Neuronal stem cell (in vitro differentiated cells): ENCODE data around the gene ACVR1B.
A peak's percentile ranks its signal among the peaks of the same experiment; 100 is the strongest.

Experiments
- DNase-seq: peaks from one replicate; pipeline ENCODE4 v3.0.0-alpha.2; 2013; ENCODE audit warnings: low spot score
- H2AFZ ChIP-seq: one replicate; pipeline ENCODE4 v1.6.1; 2013; ENCODE audit warnings: mild to moderate bottlenecking, low read length, inconsistent platforms
- H2AK5ac ChIP-seq: 2 replicates; pipeline ENCODE4 v1.6.1; 2013; ENCODE audit warnings: low read depth, mild to moderate bottlenecking, inconsistent platforms, low read length, moderate library complexity, mixed read lengths
- H2BK120ac ChIP-seq: 2 replicates; pipeline ENCODE4 v1.6.1; 2013; ENCODE audit warnings: low read depth, mild to moderate bottlenecking, inconsistent platforms, low read length, moderate library complexity, mixed read lengths
- H2BK12ac ChIP-seq: one replicate; pipeline ENCODE4 v1.6.1; 2013; ENCODE audit warnings: low read length, inconsistent platforms
- H2BK15ac ChIP-seq: 2 replicates; pipeline ENCODE4 v1.6.1; 2013; ENCODE audit warnings: mild to moderate bottlenecking, low read length, inconsistent platforms, mixed read lengths
- H2BK5ac ChIP-seq: one replicate; pipeline ENCODE4 v1.6.1; 2013; ENCODE audit warnings: inconsistent platforms, mild to moderate bottlenecking, low read length, moderate library complexity
- H3K14ac ChIP-seq: one replicate; pipeline ENCODE4 v1.6.1; 2013; ENCODE audit warnings: low read length, inconsistent platforms
- H3K18ac ChIP-seq: 2 replicates; pipeline ENCODE4 v1.6.1; 2013; ENCODE audit warnings: low read length, inconsistent platforms
- H3K23ac ChIP-seq: 2 replicates; pipeline ENCODE4 v1.6.1; 2013; ENCODE audit warnings: low read depth, mild to moderate bottlenecking, mixed read lengths, low read length, inconsistent platforms; ENCODE audit not compliant: poor library complexity
- H3K27ac ChIP-seq: replicated peaks from 3 replicates; pipeline ENCODE4 v1.5.1; 2013; ENCODE audit warnings: low read length, inconsistent platforms
- H3K27me3 ChIP-seq, 3 experiments: 2 replicates each; pipeline ENCODE4 v1.6.1; 2013; ENCODE audit warnings: low read length in 3 of 3, mild to moderate bottlenecking in 2 of 3, inconsistent platforms in 1 of 3, low read depth in 1 of 3, mixed read lengths in 1 of 3, moderate library complexity in 1 of 3; ENCODE audit not compliant: control insufficient read depth in 3 of 3, insufficient read depth in 3 of 3
- H3K36me3 ChIP-seq, 2 donors: replicated peaks in 1 of 2; 2 replicates each; pipeline ENCODE4 v1.6.1; 2013; ENCODE audit warnings: low read length in 2 of 2; ENCODE audit not compliant: control insufficient read depth in 2 of 2, insufficient read depth in 2 of 2
- H3K4ac ChIP-seq: 2 replicates; pipeline ENCODE4 v1.6.1; 2013; ENCODE audit warnings: inconsistent platforms, mild to moderate bottlenecking, low read length, moderate library complexity
- H3K4me1 ChIP-seq, 2 donors: 1 replicate in 1 of 2; 2 replicates in 1 of 2; pipeline ENCODE4 v1.6.1; 2013; ENCODE audit warnings: low read length in 2 of 2, low read depth in 1 of 2; ENCODE audit not compliant: control insufficient read depth in 2 of 2, insufficient read depth in 1 of 2
- H3K4me2 ChIP-seq: one replicate; pipeline ENCODE4 v1.6.1; 2013; ENCODE audit warnings: mild to moderate bottlenecking, low read length, inconsistent platforms; ENCODE audit not compliant: insufficient read depth, poor library complexity, severe bottlenecking
- H3K4me3 ChIP-seq, 2 donors: 2 replicates each; pipeline ENCODE4 v1.5.1; 2013; ENCODE audit warnings: low read length in 2 of 2, mild to moderate bottlenecking in 2 of 2, inconsistent platforms in 1 of 2, moderate library complexity in 1 of 2
- H3K79me1 ChIP-seq: one replicate; pipeline ENCODE4 v1.6.1; 2013; ENCODE audit warnings: low read depth, mild to moderate bottlenecking, inconsistent platforms, low read length, moderate library complexity
- H3K9ac ChIP-seq: one replicate; pipeline ENCODE4 v1.6.1; 2013; ENCODE audit warnings: mild to moderate bottlenecking, low read depth, low read length, inconsistent platforms; ENCODE audit not compliant: poor library complexity
- H3K9me3 ChIP-seq, 2 donors: replicated peaks in 1 of 2; 2 replicates each; pipeline versions ENCODE3 to v1.6.1; 2013; ENCODE audit warnings: low read length in 2 of 2, mild to moderate bottlenecking in 2 of 2, inconsistent platforms in 1 of 2, low read depth in 1 of 2, mixed read lengths in 1 of 2, moderate library complexity in 1 of 2; ENCODE audit not compliant: control insufficient read depth in 2 of 2, insufficient read depth in 1 of 2
- H4K8ac ChIP-seq: one replicate; pipeline ENCODE4 v1.6.1; 2013; ENCODE audit warnings: low read depth, mild to moderate bottlenecking, inconsistent platforms, low read length, moderate library complexity
- H4K91ac ChIP-seq: one replicate; pipeline ENCODE4 v1.6.1; 2013; ENCODE audit warnings: low read length, low read depth, mild to moderate bottlenecking, inconsistent platforms; ENCODE audit not compliant: poor library complexity
- WGBS, 2 donors: extraction: QIAGEN DNeasy Blood & Tissue Kit; methylation state at CpG; one replicate each; pipeline ENCODE4 v1.1.7; 2013; ENCODE audit warnings: missing lambda C conversion rate in 2 of 2, mixed read lengths in 1 of 2; ENCODE audit not compliant: insufficient read length in 2 of 2, insufficient replicate concordance in 1 of 2; ENCODE audit errors: extremely low coverage in 2 of 2; 5-methylcytosine and 5-hydroxymethylcytosine counted together

Gene ACVR1B

DNA sequence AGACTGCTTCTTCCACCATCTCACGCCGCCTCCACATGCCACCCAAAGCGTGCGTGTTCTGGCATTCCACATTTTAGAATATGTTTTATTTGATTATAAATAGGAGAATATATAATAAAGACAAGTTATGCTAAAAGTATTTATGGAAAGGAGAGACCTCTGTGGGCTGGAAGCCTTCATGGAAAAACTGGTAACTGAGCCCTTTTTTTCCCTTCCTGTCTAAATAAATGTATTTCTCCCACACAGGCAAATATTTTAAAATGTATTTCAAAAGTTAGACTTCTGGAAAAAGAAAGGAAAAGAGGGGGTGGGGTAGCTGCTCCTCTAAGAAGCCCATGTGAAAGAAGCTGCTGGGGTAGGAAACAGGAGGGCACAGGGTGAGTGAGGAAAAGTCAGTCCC lies 83.7 kb downstream of the ACVR1B start:
- Histone ChIP-seq H3K23ac (no peak overlapping the region), H4K91ac (no peak overlapping the region), H3K4me1 (peaks cover 11 to 18% of the 10 kb centered on the region in 2 donors), H2AFZ (no peak overlapping the region), H3K9me3 (no peaks in the 10 kb centered on the region), H3K18ac (no peak overlapping the region), H4K8ac (no peak overlapping the region), H2AK5ac (no peak overlapping the region), H3K79me1 (peaks cover 7% of the 10 kb centered on the region), H3K14ac (no peak overlapping the region), H3K27me3 (peaks cover 0 to 26% (median 8%) of the 10 kb centered on the region in 3 experiments), H3K27ac (no peak overlapping the region), H2BK120ac (no peak overlapping the region), H3K4me2 (no peak overlapping the region), H3K4ac (no peak overlapping the region), H3K9ac (no peak overlapping the region), H2BK15ac (no peak overlapping the region), H3K4me3 (no peak overlapping the region), H2BK12ac (no peak overlapping the region), H3K36me3 (no peaks in the 10 kb centered on the region), H2BK5ac (no peak overlapping the region)
- no peak for DNase-seq
- no CpG with 5 or more reads among the region's 4 CpGs for WGBS, 2 donors

DNA sequence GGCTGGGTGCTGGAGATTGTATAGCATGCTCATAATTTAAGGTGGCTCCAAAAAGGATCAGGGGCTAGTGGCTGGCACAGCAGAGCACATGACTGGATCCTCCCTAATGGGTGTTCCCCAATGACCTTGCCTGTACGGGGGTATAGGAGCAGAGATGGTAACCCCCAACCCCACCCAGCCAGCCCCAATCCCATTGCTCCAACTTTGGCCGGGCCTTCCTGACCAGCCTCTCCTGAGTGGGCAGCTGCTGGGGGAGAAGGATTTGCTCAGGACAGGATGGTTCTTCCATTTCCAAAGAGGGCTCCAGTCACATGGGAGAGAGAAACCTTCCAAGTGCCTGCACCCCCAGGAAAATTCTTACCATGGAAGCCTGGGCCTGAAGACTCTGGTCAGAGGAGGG lies 84.4 kb downstream of the ACVR1B start:
- H2AFZ ChIP-seq: no peak overlapping the region
- H3K4ac ChIP-seq: no peak overlapping the region
- no peaks in the 10 kb centered on the region for H3K36me3 ChIP-seq
- H4K91ac ChIP-seq: no peak overlapping the region
- no peak overlapping the region for H2AK5ac ChIP-seq
- H2BK5ac ChIP-seq: no peak overlapping the region
- no peak for DNase-seq
- no peak overlapping the region for H3K14ac ChIP-seq
- no peak overlapping the region for H3K9ac ChIP-seq
- H4K8ac ChIP-seq: no peak overlapping the region
- no peak overlapping the region for H3K18ac ChIP-seq
- no peak overlapping the region for H2BK15ac ChIP-seq
- no peak overlapping the region for H2BK120ac ChIP-seq
- no CpG with 5 or more reads among the region's 2 CpGs for WGBS, 2 donors
- H3K4me3 ChIP-seq: no peak overlapping the region
- H3K79me1 ChIP-seq: peaks cover 8% of the 10 kb centered on the region
- no peaks in the 10 kb centered on the region for H3K9me3 ChIP-seq
- no peak overlapping the region for H2BK12ac ChIP-seq
- H3K23ac ChIP-seq: no peak overlapping the region
- peaks cover 0 to 26% (median 8%) of the 10 kb centered on the region in 3 experiments for H3K27me3 ChIP-seq
- peaks cover 11 to 18% of the 10 kb centered on the region in 2 donors for H3K4me1 ChIP-seq
- H3K27ac ChIP-seq: no peak overlapping the region
- H3K4me2 ChIP-seq: no peak overlapping the region

GRCh38 chr12:52036587-52037171 lies 85.2 kb downstream of the ACVR1B start:
- Histone ChIP-seq H3K4ac (peak overlapping the region; percentile 98), H4K91ac (no peak overlapping the region), H3K9ac (no peak overlapping the region), H3K9me3 (no peaks in the 10 kb centered on the region), H3K27ac (no peak overlapping the region), H2BK15ac (no peak overlapping the region), H3K4me3 (peak overlapping the region; percentile 65 to 72), H3K23ac (peak overlapping the region; percentile 47), H3K79me1 (peaks cover 8% of the 10 kb centered on the region), H2AK5ac (peak overlapping the region; percentile 92), H2BK12ac (no peak overlapping the region), H2AFZ (peak overlapping the region; percentile 92), H3K18ac (peak overlapping the region; percentile 90), H2BK5ac (no peak overlapping the region), H4K8ac (no peak overlapping the region), H3K4me1 (peaks cover 11 to 20% of the 10 kb centered on the region in 2 donors), H3K27me3 (peaks cover 0 to 26% (median 8%) of the 10 kb centered on the region in 3 experiments), H3K4me2 (peak overlapping the region; percentile 66), H3K36me3 (no peaks in the 10 kb centered on the region), H2BK120ac (peak overlapping the region; percentile 62), H3K14ac (no peak overlapping the region)
- no CpG with 5 or more reads among the region's 53 CpGs for WGBS, 2 donors
- DNase-seq: no peak

DNA sequence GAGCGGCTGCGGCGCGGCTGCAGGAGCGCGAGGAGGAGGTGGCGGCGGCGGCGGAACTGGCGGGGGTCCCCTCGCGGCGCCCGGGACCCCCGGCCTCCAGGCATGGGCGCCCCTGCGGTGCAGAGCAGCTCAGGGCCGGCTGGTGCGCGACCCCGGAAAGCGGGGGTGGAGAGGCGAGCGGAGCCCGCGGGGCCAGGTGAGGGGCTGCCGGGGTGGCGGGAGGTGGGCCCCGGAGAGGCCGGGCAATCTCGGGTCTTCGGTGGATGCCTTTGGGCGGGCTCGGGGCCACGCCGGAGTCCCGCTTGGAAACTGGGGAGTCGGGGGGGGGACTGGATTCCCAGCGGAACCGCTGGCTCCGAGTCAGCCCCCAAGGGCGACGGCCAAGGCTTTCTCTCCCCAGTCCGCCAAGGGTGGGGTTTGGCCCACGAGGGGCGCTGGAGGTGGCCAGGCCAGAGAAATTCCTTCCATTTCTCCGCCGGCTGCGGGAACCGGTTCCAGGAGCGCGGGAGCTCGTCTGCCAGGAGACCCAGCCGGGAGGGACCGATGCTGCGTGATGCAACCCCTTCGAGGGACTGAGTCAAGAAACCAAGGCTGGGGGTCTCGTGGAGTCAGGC lies 85.9 kb downstream of the ACVR1B start:
- no CpG with 5 or more reads among the region's 59 CpGs for WGBS, 2 donors
- H3K4ac ChIP-seq: no peak overlapping the region
- peaks cover 0 to 26% (median 8%) of the 10 kb centered on the region in 3 experiments for H3K27me3 ChIP-seq
- no peak overlapping the region for H3K27ac ChIP-seq
- peak overlapping the region; percentile 82 for H3K23ac ChIP-seq
- peaks cover 10 to 17% of the 10 kb centered on the region in 2 donors for H3K4me1 ChIP-seq
- H3K14ac ChIP-seq: no peak overlapping the region
- peak overlapping the region; percentile 94 for H3K18ac ChIP-seq
- peak overlapping the region; percentile 95 for H2AFZ ChIP-seq
- no peak for DNase-seq
- no peak overlapping the region for H2BK12ac ChIP-seq
- peaks cover 8% of the 10 kb centered on the region for H3K79me1 ChIP-seq
- peak overlapping the region; percentile 72 to 94 for H3K4me3 ChIP-seq
- H2AK5ac ChIP-seq: peak overlapping the region; percentile 57
- no peaks in the 10 kb centered on the region for H3K9me3 ChIP-seq
- H2BK15ac ChIP-seq: peak overlapping the region; percentile 50
- H4K91ac ChIP-seq: no peak overlapping the region
- peaks cover 0 to 3% of the 10 kb centered on the region in 2 donors for H3K36me3 ChIP-seq
- H4K8ac ChIP-seq: no peak overlapping the region
- H3K9ac ChIP-seq: peak overlapping the region; percentile 84
- H2BK5ac ChIP-seq: peak overlapping the region; percentile 84
- H3K4me2 ChIP-seq: peak overlapping the region; percentile 80
- H2BK120ac ChIP-seq: peak overlapping the region; percentile 5
